HG02885 (cell line): ENCODE results near the gene CTU2.

Experiments
- ATAC-seq: cut with Tn5 transposase; IDR thresholded peaks from one replicate; pipeline ENCODE4 v1.9.1; 2021; ENCODE audit warnings: mild to moderate bottlenecking; ENCODE audit not compliant: unreplicated experiment, poor library complexity

Gene CTU2

DNA sequence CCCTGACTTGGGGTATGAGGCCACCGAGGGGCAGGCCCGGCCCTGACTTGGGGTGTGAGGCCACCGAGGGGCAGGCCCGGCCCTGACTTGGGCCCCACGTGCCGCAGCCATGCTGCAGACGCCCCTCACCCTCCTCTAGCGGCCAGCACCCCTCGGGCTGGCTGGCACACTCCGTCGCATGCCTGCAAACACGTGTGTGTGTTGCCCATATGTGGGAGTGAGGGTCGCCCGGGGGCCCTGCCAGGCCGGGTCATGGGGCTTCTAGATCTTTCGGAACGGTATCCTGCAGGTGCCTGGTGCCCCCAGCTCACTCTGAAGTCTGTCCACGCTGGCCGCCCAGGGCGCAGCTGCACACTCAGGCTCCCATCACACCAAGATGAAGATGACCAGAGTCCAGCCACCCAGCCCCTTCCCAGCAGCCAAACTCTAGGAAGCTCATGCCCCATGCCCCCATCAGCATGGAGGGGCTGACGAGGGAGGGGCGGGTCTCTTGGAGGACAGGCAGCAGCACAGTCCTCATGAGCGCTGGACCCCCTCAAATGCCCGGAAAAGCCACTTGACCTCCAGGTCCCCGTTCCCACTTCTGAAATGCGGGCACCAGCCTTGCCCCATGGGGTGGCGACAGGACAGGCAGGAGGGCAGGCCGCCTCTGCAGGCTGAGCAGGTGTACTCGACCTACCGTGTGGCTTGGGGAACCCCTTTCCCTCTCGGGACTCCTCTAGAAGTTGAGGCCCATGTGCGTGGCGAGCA is 33.8 kb downstream of the CTU2 start:
- no peak for ATAC-seq

DNA sequence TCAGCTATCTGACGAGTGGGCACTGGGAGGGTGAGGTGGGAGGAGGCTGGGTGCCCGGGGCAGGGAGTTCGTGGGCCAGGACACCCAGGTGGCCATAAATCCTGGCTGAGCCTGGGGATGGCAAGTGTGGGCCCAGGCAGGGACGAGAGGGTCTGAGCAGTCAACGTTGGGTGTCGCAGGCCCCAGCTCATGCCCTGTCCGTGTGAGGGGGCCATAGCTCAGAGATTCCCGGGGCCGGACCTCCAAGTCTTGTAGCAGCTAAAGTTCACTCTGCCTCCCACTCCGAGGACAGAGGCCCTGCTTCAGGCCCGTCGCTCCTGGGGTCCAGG is 34.4 kb downstream of the CTU2 start:
- no peak for ATAC-seq

DNA sequence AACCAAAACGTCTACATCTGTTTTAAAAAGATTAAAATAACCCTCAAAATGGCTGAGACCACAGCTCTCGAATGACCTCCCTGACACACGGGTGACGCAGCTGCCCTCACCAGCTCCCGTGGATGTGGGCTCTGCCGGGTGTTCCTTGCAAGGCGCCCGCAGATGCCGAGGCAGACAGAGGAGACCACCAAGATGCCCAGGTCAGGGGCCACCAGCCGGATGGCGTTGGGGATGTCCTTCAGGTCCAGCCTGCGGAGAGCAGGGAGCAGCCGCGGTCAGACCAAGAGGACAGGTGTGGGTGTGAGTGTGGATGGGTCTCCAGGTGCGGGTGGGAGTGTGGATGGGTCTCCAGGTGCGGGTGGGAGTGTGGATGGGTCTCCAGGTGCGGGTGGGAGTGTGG is 35.1 kb downstream of the CTU2 start:
- no peak for ATAC-seq

DNA sequence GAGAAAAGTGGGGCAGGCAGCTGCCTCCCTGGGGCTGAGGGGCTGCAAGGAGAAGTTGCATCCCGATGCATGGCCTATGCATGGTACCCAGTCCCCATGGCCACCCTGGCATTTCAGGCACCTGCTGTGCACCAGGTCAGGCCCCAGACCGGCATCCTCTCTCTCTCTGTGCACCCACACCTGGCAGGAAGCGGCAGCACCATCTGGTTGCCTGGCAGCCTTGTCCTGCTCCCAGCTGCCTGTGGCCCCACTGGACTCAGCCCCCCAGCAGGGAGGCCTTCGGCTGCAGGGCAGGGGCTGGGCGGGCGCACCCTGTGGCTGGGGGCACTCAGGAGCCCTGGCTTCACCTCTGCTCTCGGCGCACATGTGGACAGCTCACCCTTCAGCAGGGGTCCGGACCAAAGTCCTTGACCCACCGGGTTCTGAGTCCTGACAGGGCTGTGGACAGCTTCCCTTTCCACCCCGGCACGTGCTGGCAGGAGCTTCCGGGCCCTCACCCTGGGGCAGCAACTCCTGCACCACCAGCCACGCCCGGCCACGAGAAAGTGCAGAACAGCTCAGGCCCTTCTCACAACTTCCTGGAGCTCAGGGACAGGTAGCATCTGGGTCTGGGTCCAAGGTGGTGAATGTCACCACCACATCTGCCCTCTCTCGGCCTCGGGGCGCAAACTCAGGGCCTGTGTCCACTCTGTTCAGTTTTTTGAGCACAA is 36.7 kb downstream of the CTU2 start:
- no peak for ATAC-seq

DNA sequence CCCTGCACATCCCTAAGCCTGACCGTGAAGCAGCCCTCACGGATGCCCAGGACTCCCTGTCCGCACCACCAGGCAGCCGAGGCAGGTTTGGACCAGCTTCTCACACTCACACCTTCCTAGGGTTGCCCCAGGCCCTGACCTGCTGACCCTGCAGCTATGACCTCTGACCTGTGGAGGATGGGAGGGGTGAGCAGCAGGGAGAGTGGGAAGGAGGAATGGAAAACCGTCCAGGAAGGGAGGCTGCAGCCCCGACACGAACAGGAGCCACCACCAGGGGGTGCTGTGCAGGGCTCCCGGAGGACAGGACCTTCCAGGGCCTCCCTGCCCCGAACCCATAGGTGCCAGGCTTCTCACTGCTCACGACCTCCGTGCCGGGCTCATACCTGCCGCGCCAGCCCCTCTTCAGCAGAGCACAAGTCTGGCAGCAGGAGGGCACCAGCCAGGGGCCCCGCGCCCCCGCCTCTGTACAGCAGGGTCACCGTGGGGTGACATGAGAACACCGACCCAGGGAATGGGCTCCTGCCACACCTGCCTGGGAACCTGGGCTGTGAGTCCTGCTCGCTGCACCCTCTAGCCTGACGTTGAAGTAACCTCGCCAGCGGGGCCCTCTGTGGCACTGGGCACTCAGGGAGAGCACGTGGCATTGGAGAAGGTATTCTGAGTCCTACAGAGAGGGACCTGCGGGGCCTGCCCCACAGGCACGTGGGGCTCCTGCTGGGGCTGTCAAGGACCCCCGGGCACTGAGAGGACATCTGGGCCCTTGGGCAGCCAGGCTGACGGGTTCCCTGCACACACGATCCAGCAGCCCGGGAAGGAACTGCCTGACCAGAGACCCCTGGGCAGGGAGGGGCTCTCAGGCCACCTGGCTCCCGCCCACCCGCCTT is 37.6 kb downstream of the CTU2 start:
- no peak for ATAC-seq

DNA sequence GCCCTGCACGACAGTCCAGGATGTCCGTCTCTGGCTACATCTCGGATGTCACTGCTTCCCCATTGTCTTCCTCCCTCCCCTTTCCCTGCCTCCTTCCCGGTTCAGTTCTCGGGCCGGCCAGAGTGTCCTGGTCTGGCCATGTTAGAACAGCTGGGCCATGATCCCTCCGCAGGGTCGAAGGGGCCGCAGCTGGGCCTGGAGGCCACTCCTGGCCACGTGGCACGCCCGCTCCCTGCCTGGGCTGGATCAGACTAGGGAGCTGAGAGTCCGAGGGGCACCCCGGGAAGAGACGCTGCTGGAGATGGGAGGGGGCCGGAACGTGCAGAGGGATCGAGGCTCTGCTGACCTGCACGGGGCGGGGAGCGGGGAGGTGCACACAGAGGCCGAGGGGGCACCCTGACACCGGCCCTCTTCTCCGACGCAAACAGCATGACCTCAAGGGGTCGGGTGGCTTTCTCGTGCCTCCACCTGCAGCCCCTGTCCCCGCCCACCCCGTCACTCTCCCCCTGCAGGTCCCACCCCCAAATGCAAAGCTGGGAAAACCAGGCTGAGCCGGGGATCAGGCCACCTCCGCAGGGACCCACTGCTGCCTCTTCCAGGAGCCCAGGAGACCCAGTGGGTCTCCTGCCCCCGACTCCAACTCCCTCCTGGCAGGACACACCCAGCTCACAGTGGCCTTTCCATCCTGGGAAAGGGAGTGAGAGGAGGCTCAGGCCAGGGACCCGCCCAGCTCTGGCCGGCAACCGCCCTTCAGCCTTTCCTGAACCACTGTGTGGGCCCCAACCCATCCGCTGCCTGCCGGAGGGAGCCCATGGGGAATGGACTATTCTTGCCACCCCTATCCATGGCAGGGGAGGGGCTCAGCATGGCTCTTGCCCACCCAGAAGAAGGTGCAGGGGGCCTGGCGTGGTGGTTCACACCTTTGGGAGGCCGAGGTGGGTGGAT is 38.5 kb downstream of the CTU2 start:
- no peak for ATAC-seq

DNA sequence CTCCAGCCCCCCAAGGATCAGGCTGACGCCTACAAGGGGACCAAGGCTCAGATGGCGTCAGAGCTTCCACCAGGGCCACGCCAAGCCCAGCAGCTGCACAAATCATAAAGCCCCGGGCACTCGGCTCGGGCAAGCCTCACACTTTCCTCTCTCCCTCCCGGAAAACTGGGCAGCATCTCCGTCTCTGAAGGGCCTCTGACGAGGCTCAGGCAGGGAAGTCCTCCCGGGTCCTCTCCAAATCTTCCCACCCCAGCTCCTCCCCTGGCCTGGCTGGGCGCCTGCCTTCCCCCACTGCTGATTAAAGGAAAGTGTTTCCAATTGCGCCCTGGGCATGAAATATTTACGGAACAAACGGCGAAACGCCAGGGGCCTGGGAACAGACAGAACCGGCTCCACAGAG is 40.2 kb downstream of the CTU2 start:
- ATAC-seq, result no peak

DNA sequence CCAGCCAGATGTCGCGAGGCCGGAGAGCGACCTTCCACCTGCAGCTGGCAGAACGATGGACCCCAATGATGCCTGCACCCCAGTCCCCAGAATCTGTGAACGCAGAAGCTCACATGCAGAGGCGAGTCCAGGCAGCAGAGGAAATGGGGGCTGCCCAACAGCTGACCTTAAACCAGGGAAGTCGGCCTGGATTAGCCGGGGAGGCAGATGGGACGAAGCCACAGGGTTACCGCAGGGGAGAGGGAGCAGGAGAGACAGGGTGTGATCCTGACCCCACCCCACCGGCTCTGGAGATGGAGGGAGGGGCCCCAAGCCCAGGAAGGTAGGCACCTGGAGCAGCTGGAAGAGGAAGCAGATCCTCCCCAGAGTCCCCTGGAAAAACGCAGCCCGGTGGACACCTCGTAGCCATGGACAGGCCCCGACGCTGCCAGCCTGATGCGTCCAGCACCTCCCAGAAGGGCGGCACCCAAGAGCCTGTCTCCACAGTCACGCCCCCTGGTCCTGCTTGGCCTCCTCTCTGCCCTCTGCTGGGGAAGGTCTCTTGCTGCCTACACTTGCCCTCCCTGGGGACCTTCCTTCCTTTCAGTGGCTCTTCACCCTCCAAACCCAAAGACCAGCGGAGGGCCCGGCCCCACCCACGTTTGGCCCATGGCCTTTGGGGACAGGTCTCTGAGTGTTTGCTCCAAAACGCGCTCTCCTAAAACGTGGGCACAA is 41.4 kb downstream of the CTU2 start:
- no peak for ATAC-seq

DNA sequence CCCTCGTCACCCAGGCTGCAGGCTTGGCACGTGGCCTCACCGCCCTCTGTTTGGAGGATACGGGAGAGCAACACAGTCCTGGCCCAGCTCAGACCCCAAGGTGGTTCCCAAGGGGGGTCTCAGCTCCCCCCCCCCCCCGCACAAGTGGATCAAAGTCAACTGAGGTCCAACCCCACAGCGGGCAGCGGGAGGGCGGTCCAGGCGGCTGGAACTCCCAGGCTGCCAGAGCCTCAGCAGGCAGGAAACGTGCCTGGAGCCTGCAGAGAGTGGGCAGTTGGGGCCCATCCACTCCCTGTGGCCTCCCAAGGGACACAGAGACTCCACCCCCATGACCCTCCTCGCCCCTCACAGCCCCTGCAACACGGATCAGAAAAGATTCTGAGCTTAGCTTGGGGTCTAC is 42.1 kb downstream of the CTU2 start:
- ATAC-seq, result no peak

DNA sequence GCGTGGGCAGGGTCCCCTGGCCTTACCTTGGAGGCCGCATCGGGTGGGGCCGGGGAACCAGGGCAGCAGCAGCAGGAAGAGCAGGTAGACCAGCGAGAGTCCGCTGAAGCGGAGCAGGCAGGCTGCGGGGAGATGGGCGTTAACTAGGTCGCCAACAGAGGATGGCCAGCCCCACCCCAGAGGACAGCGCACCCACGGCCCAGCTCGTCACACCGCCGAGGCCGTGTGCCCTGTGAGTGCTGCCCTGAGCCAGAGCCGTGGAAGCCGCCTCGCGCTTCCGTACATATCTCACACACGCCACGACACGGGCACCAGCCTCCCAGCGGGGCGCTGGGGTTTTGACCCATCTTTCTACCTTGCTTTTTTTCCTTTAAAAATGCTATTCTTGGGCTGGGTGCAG is 43.1 kb downstream of the CTU2 start:
- ATAC-seq, result no peak

DNA sequence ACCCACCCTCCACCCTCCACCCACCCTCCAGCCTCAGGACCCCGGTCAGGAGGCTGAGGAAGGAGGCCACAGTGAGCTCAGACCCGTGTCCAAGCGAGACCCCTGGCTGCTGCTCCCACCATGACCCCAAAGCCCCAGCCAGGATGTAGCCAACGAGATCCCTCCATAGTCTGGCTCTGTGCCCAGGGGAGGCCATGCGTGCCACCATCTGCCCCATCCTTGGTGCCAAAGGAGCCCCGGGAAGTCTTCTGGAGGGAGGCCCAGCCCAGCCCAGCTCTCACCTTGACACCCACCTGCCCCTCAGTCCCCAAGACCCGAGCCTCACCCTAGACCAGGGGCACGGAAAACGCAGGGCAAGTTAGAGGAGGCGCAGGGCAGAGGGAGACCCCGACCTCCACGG is 44.6 kb downstream of the CTU2 start:
- no peak for ATAC-seq

DNA sequence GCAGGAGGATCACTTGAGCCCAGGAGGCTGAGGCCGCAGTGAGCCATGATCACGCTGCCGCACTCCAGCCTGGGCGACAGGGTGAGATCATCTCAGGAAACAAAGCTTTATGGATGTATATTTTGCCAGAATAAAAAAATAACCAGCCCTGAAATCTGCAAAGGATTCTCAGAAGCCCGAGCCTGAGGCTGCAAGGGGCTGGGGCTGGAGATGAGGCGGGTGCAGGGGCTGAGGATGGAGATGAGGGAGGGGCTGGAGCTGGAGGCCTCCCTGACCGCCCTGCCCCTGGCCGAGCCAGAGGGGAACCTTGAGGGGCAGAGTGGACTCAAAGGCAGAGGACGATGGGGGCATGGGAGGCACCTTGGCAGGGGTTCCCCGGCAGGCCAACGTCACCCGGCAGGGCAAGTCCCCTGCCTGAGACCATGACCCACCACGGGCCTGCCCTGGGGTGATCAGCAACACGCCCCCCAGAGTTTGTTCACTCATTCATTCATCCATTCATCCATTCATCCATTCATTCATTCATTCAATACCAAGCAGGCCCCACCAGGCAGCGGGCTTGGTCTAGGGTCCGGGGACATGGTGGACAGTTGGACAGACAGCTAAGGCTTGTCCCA is 46.2 kb downstream of the CTU2 start:
- ATAC-seq, result no peak

DNA sequence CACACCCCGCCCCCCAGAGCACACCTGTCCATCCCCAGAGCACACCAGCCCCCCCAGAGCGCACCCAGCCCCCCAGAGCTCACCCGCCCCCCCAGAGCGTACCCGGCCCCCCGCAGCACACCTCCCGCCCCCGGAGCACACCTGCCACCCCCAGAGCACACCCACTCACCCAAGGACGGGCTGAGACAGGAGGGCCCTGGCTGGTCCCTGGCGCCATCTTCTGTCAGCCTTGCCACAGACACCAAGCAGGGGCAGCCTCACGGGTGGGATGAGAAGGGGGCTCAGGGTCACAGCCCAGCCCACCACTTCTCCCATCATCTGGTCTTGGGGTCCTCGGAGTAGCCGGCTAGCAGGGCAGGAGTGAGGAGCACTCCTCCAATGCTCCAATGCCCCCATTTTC is 46.9 kb downstream of the CTU2 start:
- no peak for ATAC-seq

DNA sequence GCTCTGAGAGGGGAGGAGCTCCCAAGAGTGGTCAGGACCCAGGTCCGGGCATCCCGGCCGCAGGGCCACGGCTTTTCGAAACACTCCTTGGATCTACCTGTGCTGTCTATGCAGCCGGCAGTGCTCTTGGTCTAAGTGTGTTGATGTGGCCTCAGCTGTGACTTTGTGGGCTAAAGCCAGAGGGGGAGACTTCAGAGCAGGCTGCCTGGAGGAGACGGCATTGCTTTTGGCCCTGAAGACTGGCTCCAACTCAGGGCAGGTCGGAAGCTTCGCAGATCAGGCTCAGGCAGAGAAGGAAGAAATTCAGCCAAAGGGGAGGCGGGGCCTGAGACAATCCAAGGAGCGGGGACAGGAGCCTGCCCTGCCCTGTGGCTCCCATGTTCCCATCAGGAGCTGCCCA is 47.3 kb downstream of the CTU2 start:
- ATAC-seq, result no peak

DNA sequence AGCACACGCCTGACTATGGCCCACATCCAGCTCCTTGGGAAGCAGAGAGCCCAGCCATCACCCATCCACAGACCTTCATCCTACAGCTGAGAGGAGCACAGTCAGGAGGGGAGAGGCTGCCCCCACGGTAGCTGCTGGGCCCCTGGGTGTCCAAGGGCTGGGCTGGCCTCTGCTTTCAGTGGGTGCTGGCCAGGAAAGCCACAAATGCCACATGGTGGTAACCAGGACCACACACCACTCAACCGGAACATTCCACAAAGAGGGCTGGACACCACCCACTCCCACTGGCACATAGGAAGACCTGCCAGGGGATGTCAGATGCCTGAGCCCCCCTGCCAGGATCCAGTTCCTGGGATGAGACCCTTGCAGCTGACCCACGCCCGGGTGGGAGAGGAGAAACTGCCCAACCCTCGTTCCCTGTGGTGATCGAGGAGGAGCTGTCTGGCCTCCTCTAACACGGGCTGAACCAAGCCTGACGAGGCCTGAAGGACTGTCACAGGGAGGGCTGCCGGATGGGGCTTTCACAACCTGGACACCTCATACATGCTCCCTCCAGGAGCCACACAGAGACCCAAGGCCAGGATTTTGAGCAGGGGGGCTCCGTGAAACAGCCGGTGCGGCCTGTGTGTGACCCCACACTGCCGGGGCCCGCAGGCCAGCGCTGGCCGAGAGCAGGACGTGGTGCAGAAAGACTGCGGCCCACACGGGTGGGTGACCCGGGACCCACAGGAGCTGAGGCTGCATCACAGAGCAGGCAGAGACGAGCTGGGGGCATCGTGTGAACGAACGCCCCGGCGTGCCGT is 48.0 kb downstream of the CTU2 start:
- ATAC-seq, result no peak

DNA sequence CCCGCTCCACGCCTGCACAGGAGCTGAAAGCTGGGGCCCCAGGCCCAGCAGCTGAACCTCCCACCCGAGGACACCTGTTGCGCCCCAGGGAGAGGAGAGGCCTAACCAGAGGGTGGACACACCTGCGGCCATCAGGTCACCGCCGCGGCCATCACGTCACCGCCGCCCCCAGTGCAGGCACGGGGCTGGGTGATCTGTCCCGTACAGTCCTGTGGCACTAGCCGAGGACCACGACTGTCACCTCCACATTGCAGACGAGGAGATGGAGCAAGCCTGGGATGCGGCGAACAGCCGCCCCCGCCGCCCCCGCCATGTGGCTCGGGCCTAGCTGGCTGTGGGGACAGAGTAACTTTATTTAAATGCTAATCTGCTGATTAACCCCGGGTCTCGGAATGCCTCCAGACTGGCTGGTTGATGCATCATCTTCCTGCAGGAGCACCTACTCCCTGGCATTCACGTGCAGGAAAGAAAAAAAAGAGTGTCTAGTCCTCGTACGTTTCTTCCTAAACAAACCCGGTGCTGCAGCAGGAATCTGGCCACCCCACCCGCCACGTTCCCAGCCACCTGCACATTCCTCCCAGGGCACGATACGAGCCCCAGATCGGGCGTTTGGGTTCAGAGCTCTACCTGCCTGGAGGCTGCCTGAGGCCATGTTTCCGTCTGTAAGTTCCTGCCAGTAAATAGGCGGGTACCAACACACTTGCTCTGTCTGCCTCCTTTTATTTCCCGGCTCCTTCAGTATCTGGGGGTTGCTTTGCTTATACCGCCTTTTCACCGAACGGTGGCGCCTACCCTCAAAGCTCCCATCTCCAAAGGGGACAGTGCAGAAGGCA is 48.8 kb downstream of the CTU2 start:
- no peak for ATAC-seq

DNA sequence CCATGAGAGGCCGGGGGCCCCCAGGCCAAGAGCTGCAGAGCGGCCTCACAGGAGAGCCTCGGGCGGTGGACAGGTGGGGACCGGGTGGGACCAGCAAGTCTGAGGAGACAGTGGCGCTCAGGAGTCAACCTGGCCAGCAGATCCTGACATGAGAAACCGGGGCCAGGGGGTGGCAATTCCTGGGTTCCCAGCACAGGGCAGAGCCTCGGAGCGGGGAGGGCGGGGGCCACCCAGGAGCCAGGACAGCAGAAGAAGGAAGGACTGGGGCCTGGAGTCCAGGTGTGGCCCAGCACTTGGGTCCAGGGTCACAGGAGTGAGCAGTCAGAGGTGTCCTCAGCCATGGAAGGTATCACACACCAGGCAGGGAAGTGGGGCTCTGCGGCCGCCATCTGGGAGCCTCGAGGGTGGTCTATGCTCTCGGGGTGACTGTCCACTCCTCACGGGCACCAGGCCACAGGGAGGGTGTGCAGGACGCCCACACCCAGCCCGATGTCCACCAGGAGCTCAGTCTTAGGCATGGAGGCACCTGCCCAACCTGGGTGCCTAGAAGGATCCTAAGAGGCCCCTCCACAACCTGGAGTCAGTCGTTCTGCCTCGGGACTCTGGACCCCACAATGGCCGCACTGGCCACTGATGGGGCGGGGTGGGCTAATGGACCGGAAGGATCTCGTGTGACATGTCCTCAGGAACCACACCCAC is 49.6 kb downstream of the CTU2 start:
- ATAC-seq, result no peak
